ENCODE results near the gene CCDC57. TPM values are rescaled to one million over a fixed set of nuclear protein-coding genes. Genes with fewer than 3 reads are reported as not detected.

CCDC57 gene
- total RNA-seq, 1 donor from 2014 or later = 40.7 TPM

- H3K27me3 Mint-ChIP-seq (ENCODE audit: unreplicated experiment) = peaks cover 1% of the 10 kb centered on the region
- no peak for TF ChIP-seq CTCF (IDR thresholded peaks at IDR 0.05; ENCODE audit: partially characterized antibody, unreplicated experiment)
- H3K4me1 Mint-ChIP-seq (ENCODE audit: low read depth, unreplicated experiment) = no peaks in the 10 kb centered on the region
- no peaks in the 10 kb centered on the region for H3K9me3 Mint-ChIP-seq (ENCODE audit: unreplicated experiment)
- no peak for DNase-seq
- H3K36me3 Mint-ChIP-seq (ENCODE audit: unreplicated experiment) = no peaks in the 10 kb centered on the region
- peak overlapping the region; percentile 71 for H3K4me3 Mint-ChIP-seq (ENCODE audit: unreplicated experiment)
- H3K27ac Mint-ChIP-seq (ENCODE audit: unreplicated experiment) = peak overlapping the region; percentile 28
These were observed 158.9 kb downstream of the CCDC57 start for GRCh38 chr17:82053556-82054263.

DNA sequence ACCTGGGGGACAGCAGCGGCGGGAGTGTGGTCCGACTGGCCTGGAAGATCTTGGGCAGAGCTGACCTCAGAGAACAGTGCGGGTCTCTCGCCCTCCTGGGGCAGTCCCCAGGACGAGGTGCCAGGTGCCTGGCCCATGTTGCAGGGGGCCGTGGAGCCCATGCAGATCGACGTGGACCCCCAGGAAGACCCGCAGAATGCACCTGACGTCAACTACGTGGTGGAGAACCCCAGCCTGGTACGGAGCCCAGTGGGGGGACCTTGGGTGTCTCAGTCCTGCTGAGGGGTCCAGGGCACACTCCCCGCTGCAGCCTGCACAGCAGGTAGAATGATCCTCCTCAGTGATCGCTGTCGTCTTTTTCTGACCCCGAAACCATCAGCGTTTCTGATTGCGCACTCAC lies 159.5 kb downstream of the CCDC57 start:
- no peak for DNase-seq
- Mint-ChIP-seq H3K4me3 (ENCODE audit: unreplicated experiment) (peak overlapping the region; percentile 74), H3K4me1 (ENCODE audit: low read depth, unreplicated experiment) (no peaks in the 10 kb centered on the region), H3K9me3 (ENCODE audit: unreplicated experiment) (no peaks in the 10 kb centered on the region), H3K27me3 (ENCODE audit: unreplicated experiment) (peaks cover 1% of the 10 kb centered on the region), H3K27ac (ENCODE audit: unreplicated experiment) (peak overlapping the region; percentile 28), H3K36me3 (ENCODE audit: unreplicated experiment) (no peaks in the 10 kb centered on the region)
- no peak for TF ChIP-seq CTCF (IDR thresholded peaks at IDR 0.05; ENCODE audit: partially characterized antibody, unreplicated experiment)

DNA sequence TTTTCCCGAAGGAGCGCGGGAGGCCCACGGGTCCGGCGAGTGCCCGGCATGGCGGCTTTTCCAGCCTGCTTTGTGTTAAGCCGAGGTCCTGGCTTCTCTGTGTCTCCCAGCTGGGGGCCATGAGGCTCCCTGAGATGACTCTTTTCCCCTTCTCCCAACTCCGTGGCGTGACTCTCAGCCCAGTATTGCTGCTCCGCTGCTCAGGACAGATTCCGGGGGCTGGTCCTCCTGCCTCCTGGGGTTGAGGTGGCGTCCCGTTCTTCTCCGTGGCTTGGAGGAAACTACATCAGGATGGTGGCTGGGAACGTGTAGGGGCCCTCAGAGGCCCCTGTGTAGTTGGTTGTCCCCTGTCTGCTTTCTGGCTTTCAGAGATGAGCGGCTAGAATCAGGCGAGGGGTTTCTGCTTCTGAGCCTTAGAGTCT lies 160.0 kb downstream of the CCDC57 start:
- TF ChIP-seq CTCF (IDR thresholded peaks at IDR 0.05; ENCODE audit: partially characterized antibody, unreplicated experiment) = no peak
- H3K27me3 Mint-ChIP-seq (ENCODE audit: unreplicated experiment) = peaks cover 1% of the 10 kb centered on the region
- no peaks in the 10 kb centered on the region for H3K9me3 Mint-ChIP-seq (ENCODE audit: unreplicated experiment)
- peak overlapping the region; percentile 74 for H3K4me3 Mint-ChIP-seq (ENCODE audit: unreplicated experiment)
- DNase-seq = no peak
- H3K4me1 Mint-ChIP-seq (ENCODE audit: low read depth, unreplicated experiment) = no peaks in the 10 kb centered on the region
- no peak overlapping the region for H3K27ac Mint-ChIP-seq (ENCODE audit: unreplicated experiment)
- H3K36me3 Mint-ChIP-seq (ENCODE audit: unreplicated experiment) = no peaks in the 10 kb centered on the region

DNA sequence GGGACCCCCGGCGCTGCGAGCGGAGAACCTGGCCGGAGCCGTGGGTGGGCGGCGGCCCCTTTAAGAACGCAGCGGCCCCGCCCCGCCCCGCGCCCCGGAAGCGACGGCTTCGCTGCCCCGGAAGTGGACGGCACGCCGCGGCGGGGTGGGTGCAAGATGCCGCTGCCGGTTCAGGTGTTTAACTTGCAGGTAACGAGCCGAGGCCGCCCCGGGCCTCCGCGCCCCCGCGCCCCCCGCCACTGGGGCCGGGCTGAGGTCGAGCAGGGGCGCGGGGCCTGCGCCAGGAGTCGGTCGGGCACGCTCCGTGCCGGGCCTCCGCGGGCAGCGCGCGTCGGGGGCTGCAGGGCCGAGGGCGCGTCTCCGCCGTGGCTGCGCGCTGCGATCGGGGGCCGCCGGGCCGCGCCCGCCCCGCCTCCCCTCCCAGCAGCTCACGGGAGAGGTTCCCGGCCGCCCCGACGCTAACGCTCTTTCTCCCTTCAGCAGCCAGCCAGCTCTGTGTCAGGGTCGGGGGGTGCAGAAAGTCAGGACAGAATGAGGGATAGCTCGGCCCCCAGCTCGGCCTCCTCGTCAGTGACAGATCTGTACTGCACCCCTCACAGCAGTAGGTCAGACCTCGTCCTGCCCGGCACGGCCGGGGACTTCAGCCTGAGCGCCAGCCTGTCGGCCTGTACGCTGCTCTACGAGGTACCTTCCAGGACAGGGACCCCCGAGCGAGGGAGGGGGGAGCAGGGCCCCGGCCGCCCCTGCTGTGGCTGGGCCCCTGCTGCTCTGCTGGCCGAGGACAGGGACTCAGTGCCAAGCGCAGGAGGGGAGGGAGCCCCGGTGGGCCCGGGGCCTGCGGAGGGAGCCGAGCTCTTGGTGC lies 160.6 kb downstream of the CCDC57 start, which contains the start of the genes GPS1 and RFNG:
GPS1 (plus strand) TSS at position 123 of the 862 bp plus-strand sequence; CDS start at position 157, 34 bp downstream.
RFNG (minus strand) TSS at position 36 of the 862 bp plus-strand sequence. CDS start 45 bp downstream, outside the sequence.
- Mint-ChIP-seq H3K4me1 (ENCODE audit: low read depth, unreplicated experiment) (no peaks in the 10 kb centered on the region), H3K4me3 (ENCODE audit: unreplicated experiment) (peak within 1 kb of the TSS; percentile 87), H3K27ac (ENCODE audit: unreplicated experiment) (peak within 1 kb of the TSS; percentile 52), H3K36me3 (ENCODE audit: unreplicated experiment) (no peaks in the 10 kb centered on the region), H3K27me3 (ENCODE audit: unreplicated experiment) (peaks cover 1% of the 10 kb centered on the region), H3K9me3 (ENCODE audit: unreplicated experiment) (no peaks in the 10 kb centered on the region)
- no peak for TF ChIP-seq CTCF (IDR thresholded peaks at IDR 0.05; ENCODE audit: partially characterized antibody, unreplicated experiment)
- peak; percentile 88 for DNase-seq

Small RNA genes within 50 kb of the gene (microRNA-seq; reads per million reads assigned to microRNA genes)
- not detected for gene MIR6787 (ENCODE audit: unreplicated experiment)

Other genes starting within 250 kb of the CCDC57 start
- gene ASPSCR1, start 235.2 kb downstream of the CCDC57 start, total RNA-seq (ENCODE audit: unreplicated experiment) = 51.7 TPM
- gene CENPX, start 190.0 kb downstream of the CCDC57 start, total RNA-seq (ENCODE audit: unreplicated experiment) = 59.9 TPM
- 29.6 TPM for gene LRRC45, start 189.5 kb downstream of the CCDC57 start, total RNA-seq (ENCODE audit: unreplicated experiment)
- gene RAC3, start 181.2 kb downstream of the CCDC57 start, total RNA-seq (ENCODE audit: unreplicated experiment) = 46.0 TPM
- gene DCXR, start 175.1 kb downstream of the CCDC57 start, total RNA-seq (ENCODE audit: unreplicated experiment) = 89.5 TPM
- gene RFNG, start 161.0 kb downstream of the CCDC57 start, total RNA-seq (ENCODE audit: unreplicated experiment) = 50.8 TPM
- 115 TPM for gene GPS1, start 160.9 kb downstream of the CCDC57 start, total RNA-seq (ENCODE audit: unreplicated experiment)
- gene DUS1L, start 147.0 kb downstream of the CCDC57 start, total RNA-seq (ENCODE audit: unreplicated experiment) = 122 TPM
- gene FASN, start 114.6 kb downstream of the CCDC57 start, total RNA-seq (ENCODE audit: unreplicated experiment) = 439 TPM
- 15.6 TPM for gene SLC16A3, start 16.2 kb upstream of the CCDC57 start, total RNA-seq (ENCODE audit: unreplicated experiment)
- 211 TPM for gene CSNK1D, start 60.9 kb upstream of the CCDC57 start, total RNA-seq (ENCODE audit: unreplicated experiment)
- 0.27 TPM for gene CD7, start 104.8 kb upstream of the CCDC57 start, total RNA-seq (ENCODE audit: unreplicated experiment)
- 0.29 TPM for gene SECTM1, start 120.9 kb upstream of the CCDC57 start, total RNA-seq (ENCODE audit: unreplicated experiment)
- not detected for gene TEX19, start 146.4 kb upstream of the CCDC57 start, total RNA-seq (ENCODE audit: unreplicated experiment)
- gene UTS2R, start 158.9 kb upstream of the CCDC57 start, total RNA-seq (ENCODE audit: unreplicated experiment) = 7.2 TPM
- gene HEXD, start 205.5 kb upstream of the CCDC57 start, total RNA-seq (ENCODE audit: unreplicated experiment) = 58.7 TPM
- gene OGFOD3, start 205.7 kb upstream of the CCDC57 start, total RNA-seq (ENCODE audit: unreplicated experiment) = 23.0 TPM
- gene CYBC1, start 237.9 kb upstream of the CCDC57 start, total RNA-seq (ENCODE audit: unreplicated experiment) = 134 TPM
- gene NARF, start 245.9 kb upstream of the CCDC57 start, total RNA-seq (ENCODE audit: unreplicated experiment) = 177 TPM